ENCODE measurements around the gene MEIS3.

DNA sequence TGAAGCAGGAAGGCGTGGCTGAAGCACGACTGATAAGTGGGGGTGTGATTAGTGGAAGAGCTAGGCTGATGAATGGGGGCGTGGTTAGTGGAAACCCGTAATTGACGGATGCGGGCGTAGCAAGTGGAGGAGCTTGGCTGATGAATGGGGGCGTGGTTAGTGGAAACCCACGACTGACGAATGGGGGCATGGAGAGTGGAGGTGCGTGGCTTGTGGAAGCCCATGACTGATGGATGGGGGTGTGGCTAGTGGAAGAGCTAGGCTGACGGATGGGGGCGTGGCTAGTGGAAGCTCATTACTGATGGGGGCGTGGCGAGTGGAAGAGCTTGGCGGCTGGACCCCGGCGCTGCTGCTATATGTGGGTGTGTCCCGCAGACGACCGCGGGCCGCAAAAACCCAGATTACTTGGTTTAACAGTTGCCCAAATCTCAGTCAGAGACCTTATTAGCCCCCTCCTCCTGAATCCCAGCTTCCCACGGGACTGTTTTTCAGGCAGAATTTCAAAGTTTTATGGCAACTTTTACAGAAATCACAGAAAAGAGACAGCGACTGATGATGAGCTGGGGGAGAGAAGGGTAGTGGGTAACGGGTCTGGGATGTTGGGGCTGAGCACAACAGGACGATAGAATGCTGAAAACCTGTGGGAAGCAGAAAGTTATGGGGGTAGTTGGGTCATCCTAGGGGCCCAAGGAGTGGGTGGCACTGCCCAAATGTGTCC, 9.0 kb upstream of the MEIS3 start:
- TF ChIP-seq POLR2A (IDR thresholded peaks at IDR 0.05; ENCODE audit: low read depth, low read length) = no peak
- TF ChIP-seq POLR2AphosphoS5 (IDR thresholded peaks at IDR 0.05; ENCODE audit: low read depth, low read length) = no peak
- TF ChIP-seq TAF1 (IDR thresholded peaks at IDR 0.05; ENCODE audit: low read depth, low read length) = no peak
- no peak for TF ChIP-seq POU2F2 (IDR thresholded peaks at IDR 0.05; ENCODE audit: low read depth, low read length)
- no peak for TF ChIP-seq PAX5 (IDR thresholded peaks at IDR 0.05; ENCODE audit: insufficient read depth, low read length, severe bottlenecking)
- TF ChIP-seq SPI1 (IDR thresholded peaks at IDR 0.05; ENCODE audit: low read depth, low read length) = no peak
